GM19467 (cell line): ENCODE data around the gene CFAP70.
"Not testable (repeated sequence)": the region's sequence is repeated elsewhere in the genome, so short reads cannot be mapped to it uniquely, and the experiment has no call there.

ENCODE experiments used
- ATAC-seq: cut with Tn5 transposase; IDR thresholded peaks from one replicate; pipeline ENCODE4 v1.9.1; 2021; ENCODE audit warnings: mild to moderate bottlenecking, moderate library complexity; ENCODE audit not compliant: unreplicated experiment

Gene CFAP70

DNA sequence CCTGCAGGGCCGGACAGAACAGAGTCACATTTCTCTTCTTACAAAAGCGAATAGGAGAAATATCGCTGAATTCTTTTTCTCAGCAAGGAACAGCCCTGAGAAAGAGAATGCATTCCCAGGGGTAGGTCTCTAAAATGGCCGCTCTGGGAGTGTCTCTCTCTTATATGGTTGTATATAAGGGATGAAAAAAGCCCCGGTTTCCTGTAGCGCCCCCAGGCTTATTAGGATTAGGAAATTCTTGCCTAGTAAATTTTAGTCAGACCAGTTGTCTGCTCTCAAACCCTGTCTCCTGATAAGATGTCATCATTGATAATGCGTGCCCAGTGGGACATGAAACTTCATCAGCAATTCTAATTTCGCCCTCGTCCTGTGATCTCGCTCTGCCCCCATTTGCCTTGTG is 100.1 kb downstream of the CFAP70 start:
- ATAC-seq: not testable (repeated sequence)

DNA sequence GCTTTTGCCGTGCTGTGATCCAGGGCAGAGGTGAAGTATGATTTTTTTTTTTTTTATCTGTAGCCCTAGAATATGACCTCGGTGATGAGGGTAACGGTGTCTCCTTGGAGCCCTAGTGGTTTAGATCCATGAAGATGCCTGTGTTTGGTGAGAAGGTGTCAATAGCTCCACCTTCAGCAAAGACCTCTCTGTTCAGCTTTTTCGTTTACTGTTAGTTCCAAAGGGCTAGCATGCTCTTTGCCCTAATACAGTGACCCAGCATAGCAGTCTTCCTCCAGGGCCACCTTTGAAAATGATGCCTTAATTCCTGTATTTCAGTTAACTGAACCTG is 105.5 kb downstream of the CFAP70 start:
- no peak for ATAC-seq

DNA sequence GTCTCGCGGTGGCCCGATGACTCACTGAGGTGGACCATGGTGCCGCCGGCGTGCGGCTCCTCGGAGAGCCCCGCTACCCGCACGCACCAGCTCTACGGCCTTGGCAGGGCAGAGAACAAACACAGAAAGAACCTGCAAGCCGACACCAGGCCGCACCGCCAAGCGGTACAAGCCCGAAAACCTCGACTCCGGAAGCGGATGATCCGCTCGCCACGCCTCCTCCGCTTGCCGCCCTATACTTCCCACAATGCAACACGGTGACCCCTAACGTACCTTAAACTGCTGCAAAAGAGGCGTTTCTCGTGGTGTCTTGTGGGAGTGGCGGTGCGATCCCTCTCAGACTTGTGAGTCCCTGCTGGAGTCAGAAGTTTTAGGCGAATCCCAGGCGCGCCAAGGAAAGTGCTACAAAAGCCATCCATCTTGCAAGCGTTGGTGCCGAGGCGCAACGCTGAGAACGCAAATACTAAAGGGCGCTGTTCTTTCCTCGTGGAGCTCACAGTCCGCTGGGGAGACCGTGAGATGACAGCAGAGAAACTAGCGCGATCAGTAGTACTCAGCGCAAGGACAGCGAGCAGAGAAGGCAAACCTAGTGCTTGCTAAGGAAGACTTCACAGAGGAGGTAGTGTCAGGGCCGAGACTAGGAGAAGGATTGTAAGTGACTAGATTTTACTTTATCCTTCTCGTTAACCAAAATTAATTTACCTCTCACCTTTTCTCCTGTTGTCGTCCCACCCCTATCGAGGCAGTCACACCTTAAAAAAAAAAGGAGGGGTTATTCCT is 106.0 kb downstream of the CFAP70 start, which contains the start of gene MRPS16:
TSS of gene MRPS16 (minus strand) at position 200 of the 780 bp plus-strand sequence. CDS start at position 38, 162 bp downstream.
- peak; percentile 82 for ATAC-seq

- ATAC-seq: peak; percentile 4
These were observed 106.8 kb downstream of the CFAP70 start for GRCh38 chr10:73251683-73252444.

GRCh38 chr10:73248259-73248724 is 110.4 kb downstream of the CFAP70 start:
- ATAC-seq: no peak

- ATAC-seq: no peak
These were observed 111.0 kb downstream of the CFAP70 start for GRCh38 chr10:73247509-73248258.

DNA sequence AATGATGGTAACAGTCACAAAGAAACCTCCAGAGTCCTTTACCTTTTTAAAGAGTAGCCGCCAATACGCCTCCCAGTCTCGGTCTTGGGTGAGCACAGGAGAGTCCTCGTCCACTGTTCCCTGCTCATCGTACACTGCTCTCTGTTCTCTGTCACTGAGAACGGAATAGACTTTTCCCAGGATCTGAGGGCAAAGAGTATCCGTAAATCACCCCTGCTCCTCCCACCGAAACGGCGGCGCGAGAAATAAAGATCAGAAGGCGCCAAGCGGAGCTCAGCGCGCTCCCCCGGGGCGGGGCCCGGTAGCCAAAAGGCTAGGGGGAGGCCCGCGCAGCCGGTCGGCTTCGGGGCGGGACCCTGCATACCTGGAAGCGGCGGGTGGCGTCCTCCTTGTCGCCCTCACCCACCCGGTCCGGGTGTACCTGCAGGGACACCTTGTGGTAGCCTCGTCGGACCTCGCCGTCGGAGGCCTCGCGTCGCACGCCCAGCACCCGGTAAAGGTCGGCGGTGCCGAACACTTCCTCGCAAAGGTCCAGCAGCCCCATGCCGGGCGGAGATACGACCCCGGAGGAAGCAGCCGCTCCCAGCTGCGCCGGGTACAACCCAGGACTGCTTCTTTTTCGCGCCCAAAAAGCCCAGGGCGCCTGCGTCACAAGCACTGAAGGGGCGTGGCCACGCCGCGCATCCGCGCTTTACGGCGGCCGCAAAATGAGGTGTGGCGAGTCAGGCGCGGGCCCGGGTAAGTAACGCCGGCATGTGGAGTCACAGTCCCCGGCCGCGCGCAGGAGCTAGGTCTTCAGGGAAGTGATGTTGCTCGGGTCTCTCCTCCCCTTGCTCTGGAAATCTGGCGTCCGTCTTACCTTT is 111.8 kb downstream of the CFAP70 start, which contains the start of gene DNAJC9:
TSS of gene DNAJC9 (minus strand) at position 610 of the 863 bp plus-strand sequence. CDS start at position 544, 66 bp downstream.
- ATAC-seq: peak; percentile 65

DNA sequence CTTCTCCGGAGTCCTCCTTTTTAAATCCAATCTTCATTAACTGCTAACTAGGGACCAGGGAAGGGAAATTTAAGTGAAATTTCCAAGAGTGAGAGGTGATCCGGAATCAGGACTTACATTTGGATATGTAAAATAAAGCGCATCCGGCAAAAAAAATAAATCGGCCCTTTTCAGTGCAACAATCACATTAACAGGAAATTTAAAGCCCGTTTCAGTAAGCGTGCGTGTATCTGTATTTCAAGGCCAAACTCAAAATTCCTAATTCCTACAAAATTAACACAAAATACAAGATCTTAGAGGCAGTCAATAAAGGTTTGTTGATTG is 112.4 kb downstream of the CFAP70 start:
- ATAC-seq: no peak

DNA sequence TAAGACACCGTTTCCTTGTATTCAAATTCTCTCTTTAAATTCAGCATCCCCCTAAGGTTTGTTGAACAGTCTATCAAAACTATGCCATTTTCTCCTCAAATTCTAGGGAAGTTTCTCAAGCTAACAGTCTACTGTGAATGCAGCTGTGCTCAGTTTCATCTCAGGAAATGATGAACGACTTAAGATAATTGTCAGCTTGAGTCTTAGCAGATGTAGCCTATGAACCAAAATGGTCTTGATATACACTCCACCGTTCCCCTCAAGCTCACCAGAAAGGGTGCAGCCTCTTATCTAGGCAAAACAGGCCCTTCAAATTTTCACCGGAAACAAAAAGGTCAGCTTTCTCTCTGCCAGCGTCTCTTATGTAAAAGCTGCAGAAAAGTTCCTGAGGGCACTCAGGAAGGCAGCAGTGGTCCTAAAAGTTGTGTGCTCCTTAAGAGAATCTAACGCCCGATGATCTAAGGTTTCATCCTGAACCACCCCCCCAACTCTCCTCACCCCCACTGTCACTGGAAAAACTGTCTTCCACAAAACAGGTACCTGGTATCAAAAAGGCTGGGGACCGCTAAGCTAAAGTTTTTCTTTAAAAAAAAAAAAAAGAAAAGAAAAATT is 113.7 kb downstream of the CFAP70 start:
- no peak for ATAC-seq

DNA sequence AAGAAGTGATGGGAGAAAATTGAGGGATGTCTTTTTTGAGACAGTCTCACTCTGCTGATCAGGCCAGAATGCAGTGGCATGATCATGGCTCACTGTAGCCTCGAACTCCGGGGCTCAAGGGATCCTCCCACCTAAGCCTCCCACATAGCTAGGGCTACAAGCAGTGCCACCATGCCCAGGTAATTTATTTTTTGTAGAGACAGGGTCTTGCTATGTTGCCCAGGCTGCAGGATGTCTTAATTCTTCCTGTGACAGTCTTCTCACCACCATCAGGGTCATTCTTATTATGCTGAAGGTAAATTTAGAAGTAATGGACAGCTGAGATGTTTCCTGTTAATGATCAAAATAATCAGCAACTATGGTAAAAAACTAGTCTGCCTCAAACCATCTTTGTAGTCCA is 118.8 kb downstream of the CFAP70 start:
- ATAC-seq: no peak

GRCh38 chr10:73238990-73239566 is 119.6 kb downstream of the CFAP70 start:
- ATAC-seq: no peak

- ATAC-seq: no peak
These were observed 124.0 kb downstream of the CFAP70 start for GRCh38 chr10:73234695-73235094.

DNA sequence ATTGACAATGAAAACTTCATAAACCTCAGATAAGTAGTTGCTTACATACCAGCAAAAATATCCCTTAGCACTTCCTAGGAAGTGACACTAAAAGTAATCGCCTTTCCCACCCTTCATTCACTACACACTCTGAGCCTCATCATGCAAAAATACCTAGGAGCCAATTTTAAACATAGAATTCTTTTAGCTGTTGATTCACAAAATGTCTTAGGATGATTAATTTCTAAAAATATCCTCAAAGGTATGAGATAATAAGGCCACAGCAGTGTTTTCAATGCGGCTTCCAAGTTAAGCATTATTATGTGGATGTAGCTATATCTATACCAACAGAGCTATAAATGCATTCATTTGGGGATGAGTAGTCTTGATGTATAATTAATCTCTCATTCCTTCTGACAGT is 124.8 kb downstream of the CFAP70 start:
- no peak for ATAC-seq

GRCh38 chr10:73232887-73233286 is 125.8 kb downstream of the CFAP70 start:
- no peak for ATAC-seq

DNA sequence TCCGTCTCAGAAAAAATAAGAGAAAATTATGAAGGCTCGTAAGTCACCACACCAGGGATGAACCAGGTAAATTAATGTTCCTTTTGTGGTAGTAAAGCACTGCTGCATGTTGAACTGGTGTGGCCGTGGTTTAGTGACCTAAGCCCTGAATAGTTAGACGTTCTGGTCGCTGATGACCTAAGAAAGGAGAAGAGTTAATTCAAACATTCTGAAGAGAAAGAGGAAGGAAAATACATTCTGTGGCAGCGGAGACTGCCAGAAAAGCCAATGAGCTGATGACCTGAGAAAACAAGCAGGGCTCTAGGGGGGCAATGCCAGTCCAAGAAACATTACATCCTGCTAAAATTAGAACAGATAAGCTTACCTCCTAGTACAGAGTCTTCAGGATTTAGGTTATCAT is 129.1 kb downstream of the CFAP70 start:
- no peak for ATAC-seq

- no peak for ATAC-seq
These were observed 130.4 kb downstream of the CFAP70 start for GRCh38 chr10:73228247-73228646.

GRCh38 chr10:73226663-73227062 is 132.0 kb downstream of the CFAP70 start:
- ATAC-seq: no peak

DNA sequence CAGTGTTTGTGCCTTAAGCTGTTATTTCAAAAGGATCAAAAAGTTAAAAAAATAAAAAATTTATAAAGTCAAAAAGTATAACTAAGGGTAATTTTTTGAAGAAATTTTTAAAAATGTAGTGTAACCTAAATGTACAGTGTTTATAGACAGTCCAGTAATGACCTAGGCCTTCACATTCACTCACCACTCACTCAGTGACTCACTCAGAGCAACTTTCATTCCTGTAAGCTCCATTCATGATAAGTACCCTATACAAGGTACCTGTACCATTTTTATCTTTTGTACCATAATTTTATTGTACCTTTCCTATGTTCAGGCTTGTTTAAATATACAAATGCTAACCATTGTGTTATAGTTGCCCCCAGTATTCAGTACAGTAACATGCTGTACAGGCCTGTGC is 133.1 kb downstream of the CFAP70 start:
- no peak for ATAC-seq

DNA sequence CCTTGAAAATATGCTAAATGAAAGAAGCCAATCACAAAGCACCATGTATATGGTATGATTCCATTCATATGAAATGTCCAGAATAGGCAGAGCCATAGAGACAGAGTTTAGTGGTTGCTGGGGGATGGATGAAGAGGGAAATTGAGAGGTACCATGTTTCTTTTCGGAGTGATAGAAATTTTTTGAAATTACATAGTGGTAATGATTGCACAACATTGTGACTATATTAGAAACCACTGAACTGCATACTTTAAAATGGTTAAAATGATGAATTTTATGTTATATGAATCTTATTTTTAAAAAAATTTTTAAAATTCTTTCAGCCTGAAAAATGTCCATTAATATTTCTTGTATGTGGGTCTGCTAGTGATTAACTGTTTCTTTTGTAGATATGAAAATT is 137.7 kb downstream of the CFAP70 start:
- ATAC-seq: no peak

- no peak for ATAC-seq
These were observed 139.3 kb downstream of the CFAP70 start for GRCh38 chr10:73219384-73219783.
